ENCODE data around the gene ACBD6. TPM values are rescaled to one million over a fixed set of nuclear protein-coding genes. Genes with fewer than 3 reads are reported as not detected.
"Not testable (repeated sequence)": the region's sequence is repeated elsewhere in the genome, so short reads cannot be mapped to it uniquely, and the experiment has no call there.

ACBD6 gene, protein sequence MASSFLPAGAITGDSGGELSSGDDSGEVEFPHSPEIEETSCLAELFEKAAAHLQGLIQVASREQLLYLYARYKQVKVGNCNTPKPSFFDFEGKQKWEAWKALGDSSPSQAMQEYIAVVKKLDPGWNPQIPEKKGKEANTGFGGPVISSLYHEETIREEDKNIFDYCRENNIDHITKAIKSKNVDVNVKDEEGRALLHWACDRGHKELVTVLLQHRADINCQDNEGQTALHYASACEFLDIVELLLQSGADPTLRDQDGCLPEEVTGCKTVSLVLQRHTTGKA
- 20.5 TPM for total RNA-seq
- long read RNA-seq, transcript ACBD6-201 (8 exons, 1,670 nt), result major isoform, 41 of 45 reads
- long read RNA-seq, partial matches to known transcripts, result 1 of 45 reads
- long read RNA-seq, other reads (novel, unspliced or antisense), result 3 of 45 reads

GRCh38 chr1:180502361-180503279 lies at the start of gene ACBD6:
ACBD6 (minus strand) TSS chr1:180502577; CDS start chr1:180502266, 311 bp downstream.
- DNase-seq (peak; percentile 90), ATAC-seq (peak; percentile 94)
- intact Hi-C loops (cut with micrococcal nuclease), result no loop called here

DNA sequence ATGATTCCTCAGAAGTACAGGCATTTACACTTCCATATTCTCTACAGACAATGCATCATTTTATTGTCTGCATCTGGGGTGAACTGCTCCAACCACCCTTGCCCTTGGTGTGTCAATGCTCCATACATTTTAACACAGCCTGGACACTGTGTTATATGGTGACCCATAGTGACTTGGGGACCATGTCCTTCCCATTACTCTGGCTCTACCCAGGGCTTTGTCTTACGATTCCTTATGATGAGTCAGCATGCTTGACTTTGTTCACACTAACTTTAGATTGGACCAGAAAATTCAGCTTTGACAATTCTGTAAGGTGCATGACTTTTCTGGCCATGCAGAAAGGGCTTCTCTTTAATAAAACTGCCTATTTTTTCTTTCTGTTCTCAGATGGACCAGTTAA lies 49.6 kb upstream of the ACBD6 start:
- no peak for DNase-seq
- intact Hi-C loops (cut with micrococcal nuclease), result no loop called here
- ATAC-seq, result no peak

DNA sequence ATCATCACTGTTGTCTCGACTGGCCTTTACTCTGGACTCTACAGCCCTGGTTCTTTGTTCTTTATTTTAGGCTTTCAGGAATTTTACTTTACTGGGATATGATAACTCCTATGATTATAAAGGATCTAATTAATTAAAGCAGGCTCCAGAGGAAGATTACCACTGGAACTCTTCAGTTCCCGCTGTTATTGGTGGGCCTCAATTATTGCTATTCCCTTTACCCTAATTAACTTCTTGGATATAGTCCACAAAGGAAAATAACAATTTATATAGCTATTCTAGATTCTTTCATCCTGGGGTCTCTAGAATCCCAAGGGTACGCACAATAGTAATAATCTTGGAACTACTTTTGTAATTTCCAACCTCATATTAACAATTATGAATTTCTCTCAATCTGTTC lies 47.9 kb upstream of the ACBD6 start:
- no peak for DNase-seq
- intact Hi-C loops (cut with micrococcal nuclease), result no loop called here
- no peak for ATAC-seq

GRCh38 chr1:180549770-180550169 lies 47.4 kb upstream of the ACBD6 start:
- ATAC-seq, result not testable (repeated sequence)

DNA sequence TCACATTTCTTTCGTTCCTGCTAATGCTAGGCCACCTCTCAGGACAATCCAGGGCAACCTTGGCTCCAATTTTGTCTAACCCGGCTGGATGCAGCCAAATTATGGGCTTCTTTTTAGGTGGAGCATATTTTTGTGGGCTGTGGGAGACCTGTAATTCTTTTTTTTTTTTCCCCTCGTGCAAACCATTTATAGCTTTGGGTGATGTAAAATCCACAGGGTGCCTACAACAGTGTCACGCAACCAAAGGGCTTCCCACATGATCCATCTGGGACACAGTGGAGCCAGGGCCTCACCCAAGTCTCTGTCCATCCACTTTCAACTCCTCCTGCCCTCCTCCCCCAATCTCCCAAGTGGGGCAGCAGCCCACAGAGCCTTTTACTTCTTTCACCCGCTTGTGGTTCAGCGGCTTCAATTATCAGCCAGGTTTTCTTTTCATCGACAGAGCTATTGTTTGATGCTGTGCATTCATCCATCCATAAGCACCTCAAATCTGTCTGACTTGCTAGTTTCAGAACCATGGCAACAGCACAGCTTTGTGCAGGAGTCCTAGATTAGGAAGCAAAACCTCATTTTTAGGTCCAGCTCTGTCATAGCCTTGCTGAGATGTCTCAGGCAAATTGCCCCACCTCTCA lies 46.4 kb upstream of the ACBD6 start:
- ATAC-seq (no peak), DNase-seq (no peak)
- intact Hi-C loops (cut with micrococcal nuclease), result no loop called here

More at GRCh38 chr1:180549770-180550169, 47.4 kb upstream of the ACBD6 start:
- intact Hi-C loops (cut with micrococcal nuclease); DNase-seq: not testable (repeated sequence)

DNA sequence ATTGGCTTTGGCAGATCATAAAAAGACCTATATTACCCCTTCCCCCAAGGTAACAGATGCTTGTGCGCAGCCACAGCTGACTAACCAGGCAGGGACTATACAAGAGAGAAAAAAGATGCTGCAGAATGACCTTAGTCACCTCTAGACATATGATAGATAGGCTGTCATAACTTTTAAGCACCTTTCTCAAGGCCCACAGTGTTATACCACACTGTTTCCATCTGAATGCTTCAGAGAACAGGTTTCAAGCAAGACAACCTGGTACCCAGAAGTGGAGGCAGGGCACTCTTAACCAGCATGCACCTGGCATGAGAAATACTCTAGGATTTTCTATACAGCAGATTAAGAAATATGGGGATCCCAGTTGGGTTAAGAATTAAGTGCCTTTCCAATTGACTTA lies 43.6 kb upstream of the ACBD6 start:
- DNase-seq (no peak), ATAC-seq (no peak)
- intact Hi-C loops (cut with micrococcal nuclease), result no loop called here

- intact Hi-C loops (cut with micrococcal nuclease), result no loop called here
- ATAC-seq (no peak), DNase-seq (no peak)
Observed at GRCh38 chr1:180544050-180544449, 41.7 kb upstream of the ACBD6 start.

- no peak for ATAC-seq
- intact Hi-C loops (cut with micrococcal nuclease), result no loop called here
- no peak for DNase-seq
Observed at GRCh38 chr1:180542838-180543145, 40.4 kb upstream of the ACBD6 start.

DNA sequence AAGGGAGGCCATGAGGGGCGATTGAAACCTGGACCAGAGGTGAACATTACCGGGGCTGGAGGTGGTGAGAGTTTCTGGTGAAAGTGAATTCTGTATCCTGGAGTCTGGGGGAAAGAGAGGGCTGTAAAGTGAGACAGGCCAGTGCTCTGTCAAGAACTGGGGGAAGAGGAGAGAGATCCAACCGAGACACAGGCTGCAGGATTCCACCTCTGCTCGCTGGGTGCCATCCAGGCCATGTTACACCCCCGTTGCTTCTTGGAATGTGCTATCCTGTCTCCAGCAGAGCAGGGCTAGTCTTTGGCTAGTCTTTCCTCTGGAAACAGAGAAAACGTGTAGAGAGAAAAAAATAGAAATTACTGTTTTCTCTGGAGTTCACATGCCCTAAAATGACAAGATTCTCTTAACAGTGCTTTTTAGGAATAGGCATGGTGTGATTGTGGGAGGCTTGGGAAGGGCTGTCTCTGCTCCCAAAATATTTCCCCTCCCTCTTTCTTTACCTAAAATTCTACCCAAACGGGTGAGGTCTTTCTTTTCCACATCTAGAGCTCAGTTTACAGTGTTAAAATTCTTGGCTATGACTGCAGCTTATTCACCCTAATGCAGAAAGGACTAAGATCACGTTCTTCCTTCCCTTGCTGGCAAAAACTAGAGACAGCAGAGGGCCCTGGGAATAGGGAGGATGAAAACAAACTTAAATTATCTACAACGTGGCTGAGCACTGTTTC lies 39.9 kb upstream of the ACBD6 start:
- ATAC-seq (no peak), DNase-seq (no peak)
- intact Hi-C loops (cut with micrococcal nuclease), result no loop called here

- no peak for DNase-seq
- intact Hi-C loops (cut with micrococcal nuclease), result no loop called here
- peak; percentile 81 for ATAC-seq
Observed at GRCh38 chr1:180540697-180541594, 38.6 kb upstream of the ACBD6 start.

DNA sequence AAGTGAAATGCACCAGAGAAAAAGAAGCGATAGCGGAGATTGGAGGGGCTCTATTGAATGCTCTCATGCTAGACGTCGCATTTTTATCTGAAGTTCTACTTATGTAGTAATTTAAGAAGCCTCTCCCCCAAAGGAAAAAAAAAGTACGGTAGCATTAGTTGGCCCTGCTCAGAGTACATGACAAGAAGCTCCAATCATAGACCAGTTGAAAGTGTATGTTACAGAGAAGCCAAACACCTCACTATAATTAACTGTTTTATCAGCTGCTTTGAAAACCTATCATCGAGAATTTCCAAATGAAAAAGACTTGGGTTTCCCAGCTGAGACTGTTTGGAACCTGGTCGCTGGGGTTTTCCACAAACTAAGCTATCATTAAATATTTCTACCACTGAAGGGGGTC lies 36.8 kb upstream of the ACBD6 start:
- intact Hi-C loops (cut with micrococcal nuclease), result loop anchor here (10.0 kb wide), 1 partner anchor 96 kb away; the partner anchor contains the start of gene XPR1
- DNase-seq (no peak), ATAC-seq (peak; percentile 56)

DNA sequence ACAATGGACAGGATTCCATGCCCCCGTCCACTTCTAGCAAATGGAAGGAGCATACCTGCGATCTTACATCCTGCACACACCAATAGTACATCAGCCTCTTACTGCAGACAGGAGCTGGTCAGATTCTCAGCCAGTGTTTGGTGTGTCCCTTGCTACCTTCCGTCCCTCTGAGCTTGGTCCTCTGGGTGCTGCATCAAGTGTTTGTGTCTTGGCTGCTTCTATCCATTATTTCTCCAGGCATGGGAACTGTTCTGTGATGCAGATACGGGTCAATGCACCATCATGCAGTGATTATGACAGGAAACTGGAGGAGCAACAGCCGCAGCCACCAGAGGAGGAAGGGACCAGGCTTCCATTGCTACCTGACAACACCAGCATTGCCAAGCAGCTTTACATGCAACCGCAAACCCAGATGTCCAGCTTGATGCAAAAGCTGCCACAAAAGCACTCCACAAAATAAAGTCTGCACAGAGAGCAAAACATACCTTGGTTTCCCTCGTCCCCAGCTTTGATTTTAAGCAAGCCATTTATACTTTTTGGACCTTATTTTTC lies 34.5 kb upstream of the ACBD6 start:
- DNase-seq, result no peak
- intact Hi-C loops (cut with micrococcal nuclease), result loop anchor here (10.0 kb wide), 1 partner anchor 98 kb away; the partner anchor contains the start of gene XPR1
- no peak for ATAC-seq

GRCh38 chr1:180535418-180535999 lies 33.1 kb upstream of the ACBD6 start:
- no peak for DNase-seq
- ATAC-seq, result no peak
- intact Hi-C loops (cut with micrococcal nuclease), result loop anchor here (10.0 kb wide), 1 partner anchor 99 kb away; the partner anchor contains the start of gene XPR1

DNA sequence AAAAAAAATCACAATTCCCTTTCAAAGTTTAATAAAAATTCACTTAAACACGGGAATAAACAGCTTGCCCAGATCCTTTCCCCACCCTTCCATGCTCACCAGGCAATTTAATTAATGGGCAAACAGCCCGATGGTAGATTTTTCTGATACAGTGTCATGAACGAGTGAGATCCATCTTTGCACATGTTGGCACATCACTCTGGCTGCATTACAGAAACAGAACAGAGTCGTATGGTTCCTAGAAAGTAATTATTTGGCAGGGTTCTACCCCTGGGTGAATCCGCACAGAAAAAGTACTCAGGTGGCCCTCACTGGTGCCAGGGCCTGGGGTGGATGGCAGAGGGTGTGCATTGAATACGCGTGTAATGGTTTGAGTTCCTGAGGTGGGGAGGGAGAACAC lies 31.8 kb upstream of the ACBD6 start:
- DNase-seq (no peak), ATAC-seq (no peak)
- intact Hi-C loops (cut with micrococcal nuclease), result loop anchor here (5.0 to 10.0 kb wide), 2 partner anchors 101 to 328 kb away; partner anchors contain the start of gene XPR1

DNA sequence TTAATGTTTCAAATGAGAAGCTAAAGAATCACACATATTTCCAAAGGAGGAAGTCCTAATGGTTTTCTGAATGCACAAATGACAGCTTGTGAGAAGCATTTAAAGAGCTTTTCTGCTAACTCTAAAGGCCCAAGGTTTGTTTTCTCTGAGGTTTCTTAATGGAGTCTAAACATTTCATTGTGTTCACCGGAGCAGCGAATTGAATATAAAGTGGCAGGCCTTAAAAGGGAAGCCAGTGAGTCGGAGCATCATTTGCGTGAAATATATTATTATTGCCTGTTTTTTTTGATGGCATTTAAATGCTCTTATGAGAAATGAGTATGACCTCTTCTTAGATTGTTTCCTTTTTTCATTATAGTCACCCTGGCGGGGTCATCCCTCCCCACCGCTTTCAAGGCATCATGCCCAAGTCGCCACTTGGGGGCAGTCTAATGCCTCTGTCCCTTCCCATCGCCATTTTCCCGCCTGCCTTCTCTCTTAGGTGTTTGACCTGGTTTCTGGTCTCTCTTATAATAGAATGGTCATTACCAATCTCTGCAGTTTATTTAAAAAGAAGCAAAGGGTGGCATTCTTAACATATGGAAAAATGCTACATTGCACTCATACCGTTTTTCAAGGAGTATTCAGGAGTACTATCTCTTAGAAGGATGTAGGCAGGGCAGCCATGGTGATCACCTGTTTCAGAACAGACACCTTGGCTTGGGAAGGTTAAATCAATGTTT lies 31.1 kb upstream of the ACBD6 start:
- intact Hi-C loops (cut with micrococcal nuclease), result loop anchor here (5.0 to 10.0 kb wide), 2 partner anchors 101 to 329 kb away; partner anchors contain the start of gene XPR1
- ATAC-seq (peak; percentile 86), DNase-seq (peak; percentile 75)

DNA sequence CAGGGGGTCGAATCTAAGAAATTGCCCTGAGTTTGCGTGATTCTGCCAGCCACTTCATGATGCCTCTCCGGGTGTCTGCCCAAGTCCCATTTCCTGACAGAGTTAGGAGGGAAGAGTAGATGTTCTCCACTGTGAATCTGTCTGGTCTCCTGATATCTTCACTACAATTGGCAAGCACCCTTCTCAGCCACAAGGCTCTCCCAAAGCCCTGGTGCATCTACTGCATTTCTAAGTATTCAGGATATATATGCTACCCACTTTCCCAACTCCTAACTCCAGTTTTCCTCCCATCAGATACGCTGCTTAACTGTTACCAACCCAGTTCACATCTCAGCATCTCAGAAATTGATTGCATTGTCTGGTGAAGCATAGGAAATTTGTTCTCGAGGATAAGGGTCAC lies 30.5 kb upstream of the ACBD6 start:
- DNase-seq, result no peak
- no peak for ATAC-seq

More for the DNA sequence above, 30.5 kb upstream of the ACBD6 start:
- intact Hi-C loops (cut with micrococcal nuclease), result loop anchor here (5.0 to 10.0 kb wide), 2 partner anchors 102 to 329 kb away; partner anchors contain the start of gene XPR1
